Fibroblast of mammary gland (primary cell): ENCODE results near the gene SMAD2.

Experiments used
- DNase-seq: peaks from one replicate; pipeline ENCODE4 v3.0.0-alpha.2; 2010; ENCODE audit warnings: low read depth
- H3K4me3 ChIP-seq: 2 replicates; pipeline ENCODE4 v1.5.1; 2011; ENCODE audit warnings: low read depth, mild to moderate bottlenecking, low read length, moderate library complexity; ENCODE audit not compliant: control insufficient read depth
- TF ChIP-seq, protein P1 (sequence below): conservative IDR thresholded peaks from 2 replicates; pipeline ENCODE4 v1.5.1; 2011; ENCODE audit warnings: low read depth, low read length, inconsistent platforms; ENCODE audit not compliant: control insufficient read depth, insufficient read depth

Gene SMAD2

DNA sequence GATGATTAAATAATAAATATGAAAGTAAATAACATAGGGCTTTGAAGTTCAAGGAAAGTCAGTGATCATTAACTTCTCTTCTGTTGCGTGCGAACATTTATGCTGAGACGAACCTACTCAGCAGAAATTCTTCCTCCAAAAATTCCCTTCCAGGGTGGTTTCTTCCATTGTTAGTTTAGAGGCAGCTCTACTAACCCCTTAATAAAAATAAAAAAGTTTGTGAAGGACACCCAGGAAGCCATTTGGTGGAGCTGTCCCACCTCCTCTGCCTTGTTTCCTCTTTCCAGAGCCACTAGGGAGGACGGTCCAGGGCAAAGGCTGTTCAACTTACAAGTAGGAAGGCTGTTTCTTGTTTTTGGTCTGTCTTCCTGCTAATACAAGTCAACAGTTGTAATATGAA is 2.1 kb upstream of the SMAD2 start:
- no peak overlapping the region for H3K4me3 ChIP-seq
- no peak for DNase-seq
- TF ChIP-seq, protein P1, sequence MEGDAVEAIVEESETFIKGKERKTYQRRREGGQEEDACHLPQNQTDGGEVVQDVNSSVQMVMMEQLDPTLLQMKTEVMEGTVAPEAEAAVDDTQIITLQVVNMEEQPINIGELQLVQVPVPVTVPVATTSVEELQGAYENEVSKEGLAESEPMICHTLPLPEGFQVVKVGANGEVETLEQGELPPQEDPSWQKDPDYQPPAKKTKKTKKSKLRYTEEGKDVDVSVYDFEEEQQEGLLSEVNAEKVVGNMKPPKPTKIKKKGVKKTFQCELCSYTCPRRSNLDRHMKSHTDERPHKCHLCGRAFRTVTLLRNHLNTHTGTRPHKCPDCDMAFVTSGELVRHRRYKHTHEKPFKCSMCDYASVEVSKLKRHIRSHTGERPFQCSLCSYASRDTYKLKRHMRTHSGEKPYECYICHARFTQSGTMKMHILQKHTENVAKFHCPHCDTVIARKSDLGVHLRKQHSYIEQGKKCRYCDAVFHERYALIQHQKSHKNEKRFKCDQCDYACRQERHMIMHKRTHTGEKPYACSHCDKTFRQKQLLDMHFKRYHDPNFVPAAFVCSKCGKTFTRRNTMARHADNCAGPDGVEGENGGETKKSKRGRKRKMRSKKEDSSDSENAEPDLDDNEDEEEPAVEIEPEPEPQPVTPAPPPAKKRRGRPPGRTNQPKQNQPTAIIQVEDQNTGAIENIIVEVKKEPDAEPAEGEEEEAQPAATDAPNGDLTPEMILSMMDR, result no peak

DNA sequence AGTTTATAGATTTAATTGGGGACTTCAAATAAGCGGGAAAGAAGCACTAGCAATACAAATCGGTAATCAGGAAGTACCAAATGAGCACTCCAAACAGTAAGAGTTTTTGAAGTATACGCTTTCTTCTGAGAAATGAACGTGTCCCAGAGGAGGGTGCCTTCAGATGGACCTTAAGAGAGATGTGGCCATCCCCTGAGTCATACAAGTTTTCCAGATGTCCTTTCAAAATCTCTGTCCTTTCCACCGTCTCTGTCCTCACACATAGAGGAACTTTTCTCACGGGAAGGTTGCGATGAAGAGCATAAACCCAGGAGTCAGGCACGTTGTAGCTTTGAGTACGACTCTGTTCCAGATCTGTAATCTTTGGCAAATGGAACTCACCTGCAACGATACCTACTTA is 1.7 kb upstream of the SMAD2 start:
- H3K4me3 ChIP-seq, result no peak overlapping the region
- TF ChIP-seq, protein P1, result no peak
- no peak for DNase-seq

DNA sequence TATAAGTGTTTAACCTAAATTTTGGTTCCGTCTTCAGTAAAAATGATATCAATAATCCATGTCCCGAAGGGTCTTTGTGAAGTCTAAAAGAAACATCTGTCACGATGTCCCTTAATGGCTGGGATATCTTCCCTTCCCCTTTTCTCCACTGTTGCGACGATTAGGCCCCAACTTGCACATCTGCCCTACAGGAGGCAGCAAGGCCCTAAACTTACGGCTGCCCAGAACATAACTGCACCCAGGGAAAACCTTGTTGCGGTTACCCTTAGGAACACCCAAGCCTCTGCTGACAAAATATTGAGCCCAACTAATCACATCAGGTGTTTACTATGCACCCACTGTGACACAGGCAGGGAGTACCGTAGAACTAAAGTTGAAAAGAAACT is 1.3 kb upstream of the SMAD2 start:
- peak overlapping the region; percentile 49 for H3K4me3 ChIP-seq
- DNase-seq, result peak; percentile 10
- TF ChIP-seq, protein P1, result no peak

DNA sequence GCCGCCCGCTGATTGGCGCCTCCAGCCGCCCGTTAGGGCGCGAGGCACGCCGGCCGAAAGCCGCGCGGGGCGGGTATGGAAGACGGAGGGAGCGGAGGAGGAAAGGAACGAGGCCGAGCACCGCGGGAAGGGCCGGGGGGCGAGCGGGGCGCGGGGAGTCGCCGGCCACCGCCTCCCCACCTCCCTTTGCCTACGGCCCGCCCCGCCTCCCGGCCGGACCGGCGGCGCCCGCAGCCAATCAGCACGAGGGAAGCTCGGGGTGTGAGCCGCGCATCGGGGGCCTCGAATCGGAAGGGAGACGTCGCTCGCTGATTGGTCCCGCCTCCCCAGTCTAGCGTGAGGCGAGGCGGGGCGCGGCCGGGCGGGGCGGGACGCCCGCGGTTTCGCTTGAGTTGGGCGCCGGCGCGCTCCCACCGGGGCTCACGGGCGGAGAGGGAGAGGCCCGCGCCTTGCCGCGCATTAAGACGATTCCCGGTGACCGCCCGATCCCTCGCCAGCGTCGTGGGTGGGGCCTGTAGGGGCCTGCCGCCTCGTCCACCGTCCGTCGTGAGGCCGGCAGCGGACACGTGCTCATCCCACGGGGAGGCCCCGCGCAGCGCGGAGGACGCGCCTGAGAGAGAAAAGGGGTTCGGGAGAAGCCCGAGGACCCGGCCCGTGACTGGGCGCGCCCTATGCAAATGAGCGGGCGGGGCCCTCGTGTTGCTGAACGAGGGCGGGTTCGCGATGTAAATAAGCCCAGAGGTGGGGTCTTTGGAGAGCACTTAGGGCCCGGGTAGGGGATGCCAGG is 665 bp upstream of the SMAD2 start:
- peak overlapping the region; percentile 49 for H3K4me3 ChIP-seq
- TF ChIP-seq, protein P1, result no peak
- peak; percentile 94 for DNase-seq

DNA sequence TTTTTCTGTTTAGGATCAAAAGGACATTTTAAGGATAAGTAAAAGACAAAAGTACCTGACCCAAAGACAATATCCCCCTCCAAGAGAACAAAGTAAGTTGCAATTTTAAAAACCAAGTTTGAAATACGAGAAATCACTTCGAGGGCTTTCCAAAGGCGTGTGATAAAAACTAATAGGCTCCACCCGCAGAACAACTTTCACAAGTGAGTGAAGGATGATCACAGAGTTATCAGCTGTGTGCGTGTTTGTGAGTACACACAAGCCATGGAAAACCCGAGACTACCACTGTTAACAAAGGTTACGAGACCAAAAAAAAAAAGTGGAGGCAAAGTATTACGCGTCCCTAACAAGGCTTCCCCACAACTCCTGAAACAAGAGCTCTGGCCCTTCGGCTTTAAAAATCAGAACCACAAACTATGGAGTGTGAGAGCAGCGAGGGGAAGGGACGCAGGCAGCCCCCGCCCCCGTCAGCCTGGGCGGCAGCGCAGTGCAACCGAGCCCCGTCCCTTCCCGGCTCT is 719 bp downstream of the SMAD2 start:
- peak overlapping the region; percentile 59 for H3K4me3 ChIP-seq
- peak; percentile 60 for DNase-seq

DNA sequence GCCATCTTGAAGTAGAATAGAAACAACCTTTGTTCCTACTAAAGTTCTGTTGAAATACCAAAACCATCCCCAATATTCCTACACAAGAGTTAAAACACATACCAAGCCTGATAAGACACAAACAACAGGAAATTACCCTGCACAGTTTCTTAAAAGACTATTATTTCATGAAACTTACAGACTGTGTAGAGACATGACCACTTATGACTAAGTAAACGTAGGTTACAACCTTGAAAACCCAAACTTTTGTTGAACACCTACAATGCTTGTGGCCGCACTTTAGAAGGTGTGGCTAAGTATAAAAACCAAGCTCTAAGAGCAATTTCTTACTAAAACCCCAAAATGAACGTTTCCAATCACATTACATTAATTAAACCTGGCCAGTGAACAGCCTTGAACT is 2.0 kb downstream of the SMAD2 start:
- no peak overlapping the region for H3K4me3 ChIP-seq
- DNase-seq, result peak; percentile 7
- TF ChIP-seq, protein P1, result no peak

More for the DNA sequence above, 719 bp downstream of the SMAD2 start:
- TF ChIP-seq, protein P1, result no peak
